DND-41 (cell line): ENCODE data around the gene SHISA6.

Experiments used
- ATAC-seq: fragments of 200-7000 bp; cut with Tn5 transposase; 3 replicates; pipeline ENCODE4 v1.9.1; 2021; ENCODE audit warnings: low read depth; ENCODE audit not compliant: insufficient read depth
- DNase-seq: peaks from one replicate; pipeline ENCODE4 v3.0.0-alpha.2; 2020
- H2AFZ ChIP-seq: 2 replicates; pipeline ENCODE4 v1.6.0; 2012; ENCODE audit warnings: low read depth, low read length
- H3K27ac ChIP-seq: 2 replicates; pipeline ENCODE4 v1.5.1; 2012; ENCODE audit warnings: low read length, inconsistent platforms
- H3K27me3 ChIP-seq: fragments of 200-600 bp; sonication (generic); 2 replicates; pipeline ENCODE4 v1.6.0; 2012; ENCODE audit warnings: low read length, mild to moderate bottlenecking, inconsistent platforms; ENCODE audit not compliant: insufficient read depth, poor library complexity
- H3K36me3 ChIP-seq: 2 replicates; pipeline ENCODE4 v1.5.1; 2012; ENCODE audit warnings: low read length, inconsistent platforms; ENCODE audit not compliant: insufficient read depth
- H3K4me1 ChIP-seq: 2 replicates; pipeline ENCODE4 v1.5.1; 2012; ENCODE audit warnings: mild to moderate bottlenecking, low read length; ENCODE audit not compliant: insufficient read depth
- H3K4me2 ChIP-seq: 2 replicates; pipeline ENCODE4 v1.6.0; 2012; ENCODE audit warnings: mild to moderate bottlenecking, moderate library complexity, low read length, inconsistent platforms; ENCODE audit not compliant: insufficient read depth
- H3K4me3 ChIP-seq, 2 experiments: fragments of 200-600 bp in 1 of 2; shearing (Covaris generic) in 1 of 2; 2 replicates each; pipeline ENCODE4 v1.5.1; 2012 to 2016; ENCODE audit warnings: inconsistent platforms in 2 of 2, low read length in 2 of 2, mild to moderate bottlenecking in 2 of 2, low read depth in 1 of 2, moderate library complexity in 1 of 2
- H3K79me2 ChIP-seq: 2 replicates; pipeline ENCODE4 v1.6.0; 2012; ENCODE audit warnings: low read length, inconsistent platforms; ENCODE audit not compliant: insufficient read depth
- H3K9ac ChIP-seq: 2 replicates; pipeline ENCODE4 v1.6.0; 2012; ENCODE audit warnings: low read depth, mild to moderate bottlenecking, inconsistent platforms, low read length, moderate library complexity
- H3K9me3 ChIP-seq: 2 replicates; pipeline ENCODE4 v1.5.1; 2012; ENCODE audit warnings: low read length, moderate library complexity, mild to moderate bottlenecking, inconsistent platforms; ENCODE audit not compliant: insufficient read depth, severe bottlenecking
- H4K20me1 ChIP-seq: 2 replicates; pipeline ENCODE4 v1.6.0; 2012; ENCODE audit warnings: low read length; ENCODE audit not compliant: insufficient read depth
- CTCF ChIP-seq: IDR thresholded peaks from 2 replicates; pipeline ENCODE4 v1.5.1; 2012; ENCODE audit warnings: borderline replicate concordance, low read length, moderate library complexity, mild to moderate bottlenecking; ENCODE audit not compliant: poor library complexity, severe bottlenecking; ENCODE audit errors: extremely low read depth
- EZH2 ChIP-seq: IDR thresholded peaks from 3 replicates; pipeline ENCODE4 v1.6.1; 2012; ENCODE audit warnings: borderline replicate concordance, low read depth, mild to moderate bottlenecking, moderate library complexity, low read length, inconsistent platforms; ENCODE audit not compliant: severe bottlenecking

Gene SHISA6

GRCh38 chr17:11550431-11550830, 309.4 kb downstream of the SHISA6 start:
- no peak for DNase-seq
- Histone ChIP-seq H3K4me1 (no peaks in the 10 kb centered on the region), H3K9ac (no peak overlapping the region), H3K4me2 (no peak overlapping the region), H3K27ac (no peak overlapping the region), H3K36me3 (no peaks in the 10 kb centered on the region), H2AFZ (no peak overlapping the region), H3K9me3 (no peaks in the 10 kb centered on the region), H4K20me1 (no peaks in the 10 kb centered on the region), H3K27me3 (no peaks in the 10 kb centered on the region), H3K79me2 (no peaks in the 10 kb centered on the region), H3K4me3 (no peak overlapping the region)
- ATAC-seq, result no peak
- TF ChIP-seq CTCF (no peak), EZH2 (no peak)

GRCh38 chr17:11551442-11551841, 310.4 kb downstream of the SHISA6 start:
- Histone ChIP-seq H3K36me3 (no peaks in the 10 kb centered on the region), H3K79me2 (no peaks in the 10 kb centered on the region), H3K9ac (no peak overlapping the region), H3K27me3 (no peaks in the 10 kb centered on the region), H2AFZ (no peak overlapping the region), H3K9me3 (no peaks in the 10 kb centered on the region), H3K4me1 (no peaks in the 10 kb centered on the region), H3K4me2 (no peak overlapping the region), H4K20me1 (no peaks in the 10 kb centered on the region), H3K27ac (no peak overlapping the region), H3K4me3 (no peak overlapping the region)
- ATAC-seq (no peak), DNase-seq (no peak)
- TF ChIP-seq EZH2 (no peak), CTCF (no peak)

- TF ChIP-seq EZH2 (no peak), CTCF (no peak)
- Histone ChIP-seq H4K20me1 (no peaks in the 10 kb centered on the region), H3K4me1 (no peaks in the 10 kb centered on the region), H3K4me3 (no peak overlapping the region), H3K9ac (no peak overlapping the region), H3K9me3 (no peaks in the 10 kb centered on the region), H3K27ac (no peak overlapping the region), H3K4me2 (no peak overlapping the region), H2AFZ (no peak overlapping the region), H3K36me3 (no peaks in the 10 kb centered on the region), H3K27me3 (no peaks in the 10 kb centered on the region), H3K79me2 (no peaks in the 10 kb centered on the region)
- DNase-seq, result no peak
- no peak for ATAC-seq
These were observed 312.1 kb downstream of the SHISA6 start for GRCh38 chr17:11553135-11553534.

- Histone ChIP-seq H3K27ac (no peak overlapping the region), H3K36me3 (no peaks in the 10 kb centered on the region), H3K79me2 (no peaks in the 10 kb centered on the region), H3K4me3 (no peak overlapping the region), H3K4me1 (no peaks in the 10 kb centered on the region), H3K9me3 (no peaks in the 10 kb centered on the region), H3K27me3 (no peaks in the 10 kb centered on the region), H3K9ac (no peak overlapping the region), H2AFZ (no peak overlapping the region), H3K4me2 (no peak overlapping the region), H4K20me1 (no peaks in the 10 kb centered on the region)
- no peak for DNase-seq
- ATAC-seq, result no peak
- TF ChIP-seq CTCF (no peak), EZH2 (no peak)
These were observed 313.0 kb downstream of the SHISA6 start for GRCh38 chr17:11554042-11554441.
